ENCODE results near the gene CAMK4.

The CAMK4 gene

DNA sequence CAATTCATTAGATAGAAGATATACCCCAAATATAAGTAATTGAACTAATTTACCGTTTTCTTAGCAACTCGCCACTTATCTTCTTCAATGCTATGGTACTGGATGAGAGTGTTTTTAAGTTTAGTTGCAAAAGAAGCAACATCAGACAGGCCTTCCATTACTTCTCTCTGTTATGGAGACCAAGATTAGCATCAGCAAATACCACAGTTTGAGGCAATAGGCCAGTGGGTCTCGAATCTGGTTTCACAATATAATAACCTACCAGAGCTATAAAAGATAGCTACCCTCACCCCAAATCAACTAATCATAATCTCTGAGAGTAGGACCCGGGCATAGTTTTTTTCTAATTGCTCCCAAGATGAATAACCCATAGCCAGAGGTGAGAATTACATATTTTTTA lies 283.1 kb downstream of the CAMK4 start:
- DNase-seq, result peak; percentile 71

DNA sequence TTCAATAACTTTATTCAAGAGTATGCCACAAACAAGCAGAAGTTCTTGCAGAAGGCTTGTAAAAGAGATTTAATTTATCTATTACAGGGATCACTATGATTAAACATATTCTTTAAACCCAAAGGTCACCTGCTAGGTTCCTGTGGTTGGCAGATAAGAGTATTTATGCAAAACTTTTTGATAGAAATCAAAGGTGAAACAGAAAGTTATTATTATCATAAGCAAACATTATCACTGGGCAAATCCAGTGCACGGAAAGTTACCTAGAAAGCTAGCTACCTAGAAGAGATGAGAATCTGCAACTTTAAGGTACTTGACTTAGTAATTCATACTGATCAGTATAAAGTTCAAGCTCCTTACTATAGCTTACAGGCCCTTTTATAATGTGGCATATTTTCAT lies 284.9 kb downstream of the CAMK4 start:
- no peak for DNase-seq

DNA sequence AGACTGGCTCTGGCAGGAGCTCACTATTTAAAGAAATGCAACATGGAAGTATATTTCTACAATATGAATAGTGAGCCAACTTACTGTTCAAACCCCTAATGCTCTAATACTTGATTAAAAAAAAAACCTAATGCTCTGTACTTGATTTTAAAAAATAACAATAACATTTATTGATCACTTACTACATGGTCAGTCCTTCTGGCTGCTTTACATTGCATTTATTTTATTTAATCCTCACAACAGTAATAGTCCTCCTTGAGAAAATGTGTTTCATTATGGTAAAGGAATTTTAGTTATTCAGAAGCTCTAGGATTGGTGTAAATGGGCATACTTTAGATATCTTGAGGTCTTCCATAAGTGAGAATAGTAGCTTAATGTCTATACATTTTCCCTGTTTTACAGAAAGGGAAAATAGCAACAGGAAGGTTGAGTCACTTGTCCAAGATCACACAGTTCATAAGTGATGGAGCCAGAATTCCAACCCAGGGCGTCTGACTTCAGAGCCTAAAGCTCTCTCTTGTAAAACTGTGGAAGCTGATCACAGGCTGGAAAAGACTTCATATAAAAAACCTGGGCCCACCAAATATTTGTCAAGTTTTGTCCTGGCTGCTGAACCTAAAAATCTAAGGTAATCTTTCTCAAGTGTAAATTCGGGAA lies 287.1 kb downstream of the CAMK4 start:
- DNase-seq, result peak; percentile 37

DNA sequence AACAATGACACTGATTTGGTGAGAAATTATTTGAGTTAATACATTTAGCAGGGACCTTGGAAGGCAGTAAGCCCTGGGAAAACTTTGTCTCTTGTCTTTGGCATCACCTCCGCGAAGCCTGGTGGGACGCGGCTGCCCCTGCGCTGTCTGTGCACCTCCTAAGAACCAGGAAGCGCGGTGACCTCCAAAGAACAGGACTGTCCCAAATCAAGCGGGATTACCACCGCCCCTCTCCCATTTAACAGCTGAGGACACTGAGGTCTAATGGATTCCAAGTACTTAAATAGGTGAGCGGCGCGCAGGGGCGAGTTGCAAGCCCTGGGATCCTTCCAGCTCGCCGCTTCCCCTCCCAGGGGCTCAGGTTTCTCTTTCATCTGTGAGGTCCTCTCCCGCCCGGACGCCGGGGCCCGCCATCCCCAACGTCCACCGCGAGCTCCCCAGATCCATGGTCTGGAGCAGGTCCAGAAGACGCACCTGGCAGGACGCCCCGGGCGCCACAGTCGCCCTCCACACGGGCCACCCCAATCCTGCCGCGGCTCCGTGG lies 287.7 kb downstream of the CAMK4 start:
- peak; percentile 60 for DNase-seq

DNA sequence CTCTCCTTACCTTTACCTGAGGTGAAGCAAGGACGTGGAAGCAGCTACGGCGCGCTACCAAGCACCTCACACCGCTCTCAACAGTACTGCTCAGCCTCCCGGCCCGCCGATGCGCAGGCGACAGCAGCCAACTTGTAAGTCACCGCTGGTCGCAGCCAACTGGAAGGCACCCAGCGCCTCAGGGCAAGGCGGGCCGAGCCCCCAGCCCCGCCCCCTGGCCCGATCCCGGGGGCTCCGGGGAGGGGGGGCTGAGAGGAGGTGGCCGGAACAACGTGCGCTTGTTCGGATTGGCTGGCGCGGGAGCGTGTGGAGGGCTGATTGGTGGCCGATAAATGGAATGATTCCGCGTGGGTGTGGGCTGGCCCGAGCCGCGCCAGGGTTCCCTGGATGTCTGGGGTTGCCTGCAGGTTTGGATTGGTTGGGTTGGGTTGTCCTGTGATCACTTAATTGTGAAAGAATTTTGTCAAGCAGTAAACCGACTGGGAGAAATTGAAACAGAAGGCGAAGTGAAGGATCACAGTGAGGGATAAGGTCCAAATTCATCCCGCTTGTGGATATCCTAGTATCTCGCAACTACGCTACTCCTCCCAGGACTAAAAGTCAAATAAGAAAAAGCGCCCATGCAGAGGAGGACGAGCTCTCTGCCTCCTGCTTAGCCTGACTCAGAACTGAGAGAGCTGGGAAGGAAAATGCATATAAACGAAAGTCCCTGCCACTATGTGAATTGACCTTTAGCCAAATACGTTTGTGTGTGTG lies 288.4 kb downstream of the CAMK4 start, which contains the start of gene STARD4:
Gene STARD4 (minus strand): TSS at position 161 of the 756 bp plus-strand sequence. CDS start 5,102 bp downstream, outside the sequence.
- DNase-seq, result peak; percentile 97

DNA sequence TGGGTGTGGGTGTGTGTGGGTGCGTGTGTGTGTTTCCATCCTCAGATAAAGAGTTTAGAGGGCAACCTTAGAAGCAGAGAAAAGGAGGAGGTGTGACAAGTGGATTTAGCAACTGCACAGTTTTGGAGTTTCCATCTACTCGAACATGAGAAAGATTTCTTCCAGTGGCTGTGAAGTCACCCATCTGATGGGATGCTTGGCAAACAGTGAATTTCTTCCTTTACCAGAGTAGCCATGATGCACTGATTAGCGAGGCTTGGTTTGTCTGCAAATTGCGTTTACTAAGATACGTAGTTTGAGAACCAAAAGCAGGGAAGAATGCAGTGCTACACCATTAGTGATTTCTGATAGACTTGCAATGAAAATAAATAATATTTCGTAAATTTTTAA lies 288.9 kb downstream of the CAMK4 start:
- no peak for DNase-seq

DNA sequence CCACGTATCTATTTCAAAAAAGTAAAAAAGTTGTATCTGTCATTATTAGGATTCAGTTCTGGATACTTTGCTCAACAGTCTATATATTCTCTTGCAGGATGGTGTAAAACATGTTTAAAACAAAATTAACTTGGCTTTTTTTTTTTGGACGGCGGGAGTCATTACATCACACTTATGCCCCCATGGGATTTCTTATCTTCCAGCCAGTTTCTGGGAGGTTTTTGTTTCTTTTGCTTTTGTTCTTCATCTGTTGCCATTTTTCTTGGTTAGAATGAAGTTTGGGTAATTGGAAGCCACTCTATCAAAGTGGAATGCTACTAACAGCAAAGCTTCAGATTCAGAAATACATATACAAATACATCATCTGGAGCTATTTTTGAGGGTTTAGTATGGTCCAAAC lies 289.9 kb downstream of the CAMK4 start:
- no peak for DNase-seq

DNA sequence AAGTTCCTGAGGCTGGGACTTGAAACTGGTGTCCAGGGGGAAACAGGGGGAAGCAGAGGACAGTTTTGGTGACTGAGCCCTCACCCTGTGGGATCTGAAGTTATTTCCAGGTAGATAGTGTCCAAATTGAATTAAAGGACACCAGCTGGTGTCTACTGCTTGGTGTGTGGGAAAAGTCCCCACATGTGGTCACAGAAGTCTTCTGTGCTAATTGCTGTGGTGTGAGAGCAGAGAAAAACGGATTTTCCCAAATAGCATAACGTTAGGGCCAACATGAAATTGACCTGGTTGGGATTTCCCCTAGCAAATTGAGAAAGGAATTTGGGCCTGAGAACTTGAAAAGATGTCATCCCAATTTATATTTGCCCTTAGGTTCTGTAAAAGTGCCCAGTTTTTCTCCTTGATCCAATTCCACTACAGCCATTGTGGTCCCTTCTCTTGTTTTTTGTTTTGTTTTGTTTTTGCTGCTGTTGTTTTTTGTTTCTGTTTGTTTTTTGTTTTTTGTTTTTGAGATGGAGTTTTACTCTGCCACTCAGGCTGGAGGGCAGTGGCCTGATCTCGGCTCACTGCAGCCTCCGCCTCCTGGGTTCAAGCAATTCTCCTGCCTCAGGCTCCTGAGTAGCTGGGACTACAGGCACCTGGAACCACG lies 293.8 kb downstream of the CAMK4 start:
- DNase-seq, result no peak

DNA sequence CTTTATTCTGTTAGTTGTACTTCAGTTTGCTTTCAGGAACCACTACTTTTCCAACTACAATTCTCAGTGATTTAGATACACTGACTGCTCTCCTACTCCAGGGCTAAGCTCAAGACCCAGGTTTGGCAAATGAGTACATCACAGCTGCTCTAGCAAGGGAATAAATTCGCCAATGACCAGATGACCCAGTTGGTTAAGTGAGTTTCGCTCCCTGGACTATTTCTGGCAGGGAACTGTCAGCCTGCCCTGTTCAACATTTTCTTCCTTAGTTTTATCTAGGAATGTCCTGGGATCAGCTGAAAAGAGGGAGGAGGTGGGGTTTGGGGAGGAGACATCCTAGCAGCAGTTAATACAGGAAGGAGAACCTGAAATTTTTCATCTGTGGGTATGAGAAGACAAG lies 294.6 kb downstream of the CAMK4 start:
- DNase-seq, result no peak

DNA sequence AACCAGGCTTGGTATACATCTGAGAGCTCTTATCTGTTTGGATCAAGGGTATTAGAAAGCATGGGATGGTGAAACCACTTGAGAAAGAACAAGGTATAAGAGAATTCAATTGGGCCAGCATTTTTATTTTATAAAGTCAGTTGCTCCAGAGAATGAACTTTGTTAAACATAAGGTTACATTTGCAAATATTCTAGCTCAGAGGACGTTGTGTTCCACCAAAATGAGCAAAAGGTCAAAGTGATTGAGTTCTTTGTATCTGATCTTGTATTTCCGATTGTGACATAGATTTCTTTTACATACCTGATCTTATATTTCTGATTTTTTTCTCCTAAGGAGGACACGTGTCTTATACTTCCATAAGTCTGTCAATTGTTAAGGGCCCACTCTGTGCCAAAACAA lies 296.7 kb downstream of the CAMK4 start:
- no peak for DNase-seq

DNA sequence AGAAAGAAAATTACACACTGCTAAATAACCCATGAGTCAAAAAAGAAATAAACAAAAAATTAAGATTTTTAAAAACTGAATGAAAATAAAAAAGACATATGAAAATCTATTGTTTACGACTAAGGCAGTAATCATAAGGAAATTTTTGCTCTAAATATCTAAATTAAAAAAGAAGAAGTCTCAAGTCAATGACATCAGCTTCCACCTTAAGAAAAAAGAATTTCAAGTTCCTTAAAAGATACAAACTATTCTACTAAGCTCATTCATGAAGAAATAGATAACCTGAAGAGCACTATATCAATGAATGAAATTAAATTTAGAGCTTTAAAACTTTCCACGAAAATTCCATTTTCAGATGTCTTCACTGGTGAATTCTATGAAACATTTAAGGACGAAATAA lies 303.9 kb downstream of the CAMK4 start:
- DNase-seq, result peak; percentile 8

DNA sequence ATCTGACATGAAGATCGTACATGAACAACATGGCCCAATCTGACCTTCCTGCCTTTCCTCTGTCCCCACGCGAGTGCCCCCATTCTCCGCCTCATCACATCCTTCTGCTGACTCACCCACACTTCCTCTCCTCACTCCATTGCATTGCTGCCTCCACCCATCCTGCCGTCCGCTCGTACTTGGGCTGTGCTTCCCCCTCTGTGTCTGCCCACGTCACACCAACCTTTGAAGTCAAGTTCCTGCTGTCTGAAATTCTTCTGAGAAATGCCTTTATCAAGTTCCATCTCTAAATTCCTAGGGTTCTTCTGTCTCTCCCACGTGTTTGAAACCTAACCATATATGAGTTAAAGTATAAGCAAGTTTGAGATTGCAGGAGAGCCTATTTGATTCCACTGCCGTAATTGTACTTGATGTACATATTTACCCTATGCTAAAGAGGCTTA lies 306.1 kb downstream of the CAMK4 start:
- peak; percentile 96 for DNase-seq

DNA sequence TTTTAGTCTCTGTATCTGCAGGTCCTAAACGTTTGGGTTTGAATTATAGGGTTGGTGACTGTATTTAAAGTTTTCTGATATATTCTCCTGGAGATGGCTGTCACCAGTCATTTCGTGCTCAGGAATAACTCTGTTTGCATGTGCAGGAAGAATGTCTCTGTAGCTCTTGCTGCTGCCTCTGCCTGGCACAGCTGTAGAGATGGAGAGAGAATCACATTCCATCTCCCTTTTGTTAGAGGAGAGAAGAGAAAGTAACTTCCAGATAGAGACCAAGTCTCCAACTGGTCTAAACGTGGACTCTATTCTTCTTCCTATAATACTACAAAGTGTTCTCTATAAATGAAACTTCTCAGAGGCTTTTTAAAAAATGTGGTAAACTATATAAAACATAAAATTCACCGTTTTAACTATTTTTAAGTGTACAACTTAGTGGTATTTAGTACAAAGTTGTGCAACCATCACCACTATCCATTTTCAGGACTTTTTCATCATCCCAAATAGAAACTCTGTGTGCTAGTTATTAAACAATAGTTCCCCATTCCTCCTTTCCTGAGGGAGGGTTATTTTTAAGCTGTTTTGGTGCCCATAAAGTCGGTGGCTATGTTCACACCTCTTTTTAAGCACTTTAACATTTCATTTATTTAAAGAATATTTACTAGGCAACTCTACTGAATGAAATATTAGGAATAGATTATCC lies 308.9 kb downstream of the CAMK4 start:
- no peak for DNase-seq

DNA sequence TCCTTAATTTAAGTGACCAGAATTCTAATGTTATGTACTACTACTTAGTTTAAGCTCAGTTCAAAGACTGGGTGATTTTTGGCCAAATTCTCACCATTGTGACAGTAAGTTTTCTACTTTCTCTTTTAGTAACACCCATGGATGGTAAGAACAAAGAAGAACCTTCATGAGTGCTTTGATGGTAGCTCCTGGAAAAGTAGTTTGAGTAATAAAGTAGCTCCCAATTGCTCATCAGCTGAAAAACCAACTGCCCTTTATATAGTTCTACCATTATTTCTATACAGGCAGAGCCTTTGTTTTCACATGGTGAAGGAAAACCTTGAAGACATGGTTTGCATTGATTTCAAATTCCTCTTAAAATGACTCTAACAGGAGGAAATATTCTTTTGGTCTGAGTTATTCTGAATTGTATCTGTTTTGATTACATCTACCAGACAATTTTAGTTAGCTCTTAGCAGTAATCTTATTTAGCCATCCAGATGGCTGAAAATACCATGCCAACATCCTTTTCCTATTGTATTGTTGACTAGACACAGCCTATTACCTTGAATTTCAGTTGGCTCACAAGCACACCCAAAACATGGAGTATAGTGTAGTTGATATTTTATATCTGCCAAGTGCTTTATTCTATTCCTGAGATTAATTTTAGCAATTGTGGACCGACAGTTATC lies 311.8 kb downstream of the CAMK4 start:
- DNase-seq, result no peak

DNA sequence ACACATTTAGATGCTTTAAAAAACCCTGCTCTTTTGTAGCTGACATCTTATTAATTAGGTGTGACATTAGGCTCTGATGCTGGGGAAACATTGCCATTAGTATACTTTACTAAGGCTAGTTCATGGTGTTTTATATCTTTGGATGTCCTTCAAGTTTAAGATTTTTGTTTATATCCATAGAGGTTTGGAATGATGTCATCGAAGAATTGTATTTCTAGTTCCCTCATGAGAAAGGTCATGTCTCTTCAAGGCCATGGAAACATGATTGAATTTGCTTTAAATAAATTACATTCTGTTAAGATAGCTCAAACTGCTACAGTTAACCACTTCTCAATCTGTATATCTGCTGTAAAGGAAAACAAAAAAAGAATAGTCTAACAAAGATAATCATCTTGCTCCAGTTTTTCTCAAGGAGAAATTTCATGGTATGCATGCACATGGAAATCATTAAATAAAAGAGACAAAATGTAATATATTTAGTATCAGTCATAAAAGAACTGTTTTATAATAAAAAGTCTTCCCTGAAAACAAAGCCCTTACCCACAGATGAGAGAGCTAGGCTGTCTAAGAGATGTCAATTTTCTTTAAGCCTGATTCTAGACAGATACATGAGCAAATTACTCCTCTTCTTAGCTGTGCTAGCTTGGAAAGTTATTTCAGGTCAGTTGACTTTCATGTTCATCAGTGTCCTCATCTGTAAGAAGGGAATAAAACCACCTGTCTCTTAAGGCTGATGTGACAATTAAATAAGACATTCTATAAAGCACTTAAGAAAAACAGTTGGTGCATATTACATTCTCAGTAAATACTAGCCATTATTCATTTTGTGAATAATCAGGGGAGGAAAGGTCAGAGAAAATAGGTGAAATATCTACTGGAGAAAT lies 313.2 kb downstream of the CAMK4 start:
- DNase-seq, result no peak

Data from OCI-M1 (cell line).